Caco-2 (cell line): ENCODE data around the gene OSTN. TPM values are rescaled to one million over a fixed set of nuclear protein-coding genes. Genes with fewer than 3 reads are reported as not detected.

Experiments used
- BruUV-seq: library from RNA; stranded (reverse); fragments of 400-500 nt; replicated peaks from 2 replicates; lab custom pipeline; 2021; lab: Mats Ljungman, UMichigan
- CTCF ChIA-PET: fragments of 300-600 bp; sonication (Branson Sonifier 250); formaldehyde crosslinking; loops from one replicate; lab custom pipeline; 2022; ENCODE audit warnings: antibody characterized with exemption; lab: Charles Lee
- POLR2A ChIA-PET: fragments of 300-600 bp; sonication (Branson Sonifier 250); formaldehyde crosslinking; loops from one replicate; lab custom pipeline; 2022; ENCODE audit warnings: antibody characterized with exemption; lab: Charles Lee
- DNase-seq, 2 experiments: peaks; one replicate each; pipeline versions ENCODE4 v3.0.0 to v3.0.0-alpha.2; 2020 to 2022
- H3K27me3 ChIP-seq: replicated peaks from 2 replicates; pipeline ENCODE4 v1.6.0; 2011; ENCODE audit warnings: low read length; ENCODE audit not compliant: control insufficient read depth, insufficient read depth
- H3K36me3 ChIP-seq: 2 replicates; pipeline ENCODE4 v1.5.1; 2011; ENCODE audit warnings: low read length; ENCODE audit not compliant: control insufficient read depth, insufficient read depth
- H3K4me1 ChIP-seq: fragments of 250-450 bp; sonication (Bioruptor Pico); 2 replicates; pipeline ENCODE4 v1.5.1; 2020; ENCODE audit warnings: mild to moderate bottlenecking
- H3K4me3 ChIP-seq: 2 replicates; pipeline ENCODE4 v1.5.1; 2011; ENCODE audit warnings: low read depth, mild to moderate bottlenecking, control low read depth, low read length
- H3K9me3 ChIP-seq: fragments of 250-450 bp; sonication (Bioruptor Pico); 2 replicates; pipeline ENCODE4 v1.5.1; 2020; ENCODE audit warnings: mild to moderate bottlenecking, moderate library complexity
- H3K27ac Mint-ChIP-seq: one replicate; pipeline ENCODE4 v1.8.0; 2022; ENCODE audit warnings: mixed read lengths; ENCODE audit not compliant: unreplicated experiment
- H3K27me3 Mint-ChIP-seq: one replicate; pipeline ENCODE4 v1.8.0; 2022; ENCODE audit warnings: mixed read lengths; ENCODE audit not compliant: insufficient read depth, unreplicated experiment
- H3K36me3 Mint-ChIP-seq: one replicate; pipeline ENCODE4 v1.8.0; 2022; ENCODE audit warnings: mild to moderate bottlenecking, mixed read lengths; ENCODE audit not compliant: insufficient read depth, unreplicated experiment
- H3K4me1 Mint-ChIP-seq: one replicate; pipeline ENCODE4 v1.8.0; 2022; ENCODE audit warnings: low read depth, mixed read lengths; ENCODE audit not compliant: unreplicated experiment
- H3K4me3 Mint-ChIP-seq: one replicate; pipeline ENCODE4 v1.8.0; 2022; ENCODE audit warnings: mild to moderate bottlenecking, moderate library complexity, mixed read lengths; ENCODE audit not compliant: unreplicated experiment
- H3K9me3 Mint-ChIP-seq: one replicate; pipeline ENCODE4 v1.8.0; 2022; ENCODE audit warnings: mixed read lengths; ENCODE audit not compliant: unreplicated experiment
- CTCF ChIP-seq, 2 experiments: fragments of 200-600 bp in 1 of 2; IDR thresholded peaks; 1 replicate in 1 of 2; 2 replicates in 1 of 2; pipeline versions ENCODE4 v1.5.1 to v1.8.0; 2011 to 2022; ENCODE audit warnings: antibody characterized with exemption in 1 of 2, control low read depth in 1 of 2, inconsistent platforms in 1 of 2, low read depth in 1 of 2, low read length in 1 of 2, mild to moderate bottlenecking in 1 of 2, moderate library complexity in 1 of 2; ENCODE audit not compliant: insufficient read depth in 1 of 2, severe bottlenecking in 1 of 2, unreplicated experiment in 1 of 2
- intact Hi-C: fragments of 100-400 bp; cut with micrococcal nuclease; formaldehyde crosslinking; loops from one replicate; pipeline ENCODE4 v1.10.0; 2022; ENCODE audit not compliant: unreplicated experiment
- total RNA-seq: library from RNA; stranded (reverse); gene quantifications from 2 replicates; pipeline ENCODE4 v1.2.3, GENCODE V29; 2022

OSTN gene
- total RNA-seq, 1 experiment from 2014 or later = not detected

GRCh38 chr3:191262650-191263049 is 63.6 kb downstream of the OSTN start:
- no peaks in the 10 kb centered on the region for H3K27me3 ChIP-seq
- intact Hi-C loops = no loop called here
- no peaks in the 10 kb centered on the region for H3K36me3 ChIP-seq
- no peak for TF ChIP-seq CTCF (IDR thresholded peaks at IDR 0.05; ENCODE audit: insufficient read depth in 1 of 2, low read depth in 1 of 2, low read length in 1 of 2, severe bottlenecking in 1 of 2, unreplicated experiment in 1 of 2)
- POLR2A ChIA-PET = no interaction called here
- Mint-ChIP-seq H3K4me3 (no peak overlapping the region), H3K27ac (no peak overlapping the region), H3K9me3 (no peaks in the 10 kb centered on the region), H3K4me1 (no peaks in the 10 kb centered on the region), H3K27me3 (peaks cover 2% of the 10 kb centered on the region), H3K36me3 (no peaks in the 10 kb centered on the region)
- no peak overlapping the region for H3K4me3 ChIP-seq
- CTCF ChIA-PET = no interaction called here
- no TSS peak for BruUV-seq
- DNase-seq = no peak
- H3K4me1 ChIP-seq = no peaks in the 10 kb centered on the region
- 0 out of 2 replicates have a peak, but pooled peaks cover 2% of the 10 kb centered on the region for H3K9me3 ChIP-seq

- H3K9me3 Mint-ChIP-seq = no peaks in the 10 kb centered on the region
- POLR2A ChIA-PET = no interaction called here
- Histone ChIP-seq H3K27me3 (no peaks in the 10 kb centered on the region), H3K36me3 (no peaks in the 10 kb centered on the region), H3K9me3 (0 out of 2 replicates have a peak, but pooled peaks cover 2% of the 10 kb centered on the region), H3K4me3 (no peak overlapping the region), H3K4me1 (no peaks in the 10 kb centered on the region)
- no peaks in the 10 kb centered on the region for H3K4me1 Mint-ChIP-seq
- CTCF ChIA-PET = no interaction called here
- no peak for TF ChIP-seq CTCF (IDR thresholded peaks at IDR 0.05; ENCODE audit: insufficient read depth in 1 of 2, low read depth in 1 of 2, low read length in 1 of 2, severe bottlenecking in 1 of 2, unreplicated experiment in 1 of 2)
- H3K36me3 Mint-ChIP-seq = no peaks in the 10 kb centered on the region
- BruUV-seq = no TSS peak
- intact Hi-C loops = no loop called here
- DNase-seq = no peak
- H3K27ac Mint-ChIP-seq = no peak overlapping the region
- H3K27me3 Mint-ChIP-seq = peaks cover 2% of the 10 kb centered on the region
- no peak overlapping the region for H3K4me3 Mint-ChIP-seq
Observed at GRCh38 chr3:191263365-191263764, 64.3 kb downstream of the OSTN start.

GRCh38 chr3:191263850-191264249 is 64.8 kb downstream of the OSTN start:
- no TSS peak for BruUV-seq
- H3K9me3 ChIP-seq = 0 out of 2 replicates have a peak, but pooled peaks cover 2% of the 10 kb centered on the region
- H3K36me3 Mint-ChIP-seq = no peaks in the 10 kb centered on the region
- H3K27me3 ChIP-seq = no peaks in the 10 kb centered on the region
- no peaks in the 10 kb centered on the region for H3K36me3 ChIP-seq
- H3K4me3 Mint-ChIP-seq = no peak overlapping the region
- no peak overlapping the region for H3K4me3 ChIP-seq
- H3K9me3 Mint-ChIP-seq = no peaks in the 10 kb centered on the region
- DNase-seq = no peak
- no peaks in the 10 kb centered on the region for H3K4me1 ChIP-seq
- no peaks in the 10 kb centered on the region for H3K4me1 Mint-ChIP-seq
- no peak for TF ChIP-seq CTCF (IDR thresholded peaks at IDR 0.05; ENCODE audit: insufficient read depth in 1 of 2, low read depth in 1 of 2, low read length in 1 of 2, severe bottlenecking in 1 of 2, unreplicated experiment in 1 of 2)
- CTCF ChIA-PET = no interaction called here
- H3K27ac Mint-ChIP-seq = no peak overlapping the region
- POLR2A ChIA-PET = no interaction called here
- intact Hi-C loops = no loop called here
- peaks cover 2% of the 10 kb centered on the region for H3K27me3 Mint-ChIP-seq
